ENCODE measurements around the gene USP36.

- TF ChIP-seq CTCF (conservative IDR thresholded peaks at IDR 0.05; ENCODE audit: low read length) (no peak), EZH2phosphoT487 (IDR thresholded peaks at IDR 0.05; ENCODE audit: borderline replicate concordance, low read depth, low read length) (no peak)
These were observed 18.1 kb downstream of the USP36 start for GRCh38 chr17:78822552-78822951.

Data from OCI-LY7 (cell line).